ENCODE results near the gene PATJ.

GRCh38 chr1:61752921-61753389 is 10.7 kb downstream of the PATJ start:
- no peak for TF ChIP-seq POLR2AphosphoS5 (IDR thresholded peaks at IDR 0.05)
- TF ChIP-seq CTCF (IDR thresholded peaks at IDR 0.05), result no peak
- no peak for TF ChIP-seq POLR2A (IDR thresholded peaks at IDR 0.05)
- no peak for TF ChIP-seq EP300 (IDR thresholded peaks at IDR 0.05)
